GM21619 (cell line): ENCODE results near the gene RBL2.
"Not testable (repeated sequence)": the region's sequence is repeated elsewhere in the genome, so short reads cannot be mapped to it uniquely, and the experiment has no call there.

Source experiments
- ATAC-seq: cut with Tn5 transposase; IDR thresholded peaks from one replicate; pipeline ENCODE4 v1.9.1; 2021; ENCODE audit not compliant: unreplicated experiment

The RBL2 gene

DNA sequence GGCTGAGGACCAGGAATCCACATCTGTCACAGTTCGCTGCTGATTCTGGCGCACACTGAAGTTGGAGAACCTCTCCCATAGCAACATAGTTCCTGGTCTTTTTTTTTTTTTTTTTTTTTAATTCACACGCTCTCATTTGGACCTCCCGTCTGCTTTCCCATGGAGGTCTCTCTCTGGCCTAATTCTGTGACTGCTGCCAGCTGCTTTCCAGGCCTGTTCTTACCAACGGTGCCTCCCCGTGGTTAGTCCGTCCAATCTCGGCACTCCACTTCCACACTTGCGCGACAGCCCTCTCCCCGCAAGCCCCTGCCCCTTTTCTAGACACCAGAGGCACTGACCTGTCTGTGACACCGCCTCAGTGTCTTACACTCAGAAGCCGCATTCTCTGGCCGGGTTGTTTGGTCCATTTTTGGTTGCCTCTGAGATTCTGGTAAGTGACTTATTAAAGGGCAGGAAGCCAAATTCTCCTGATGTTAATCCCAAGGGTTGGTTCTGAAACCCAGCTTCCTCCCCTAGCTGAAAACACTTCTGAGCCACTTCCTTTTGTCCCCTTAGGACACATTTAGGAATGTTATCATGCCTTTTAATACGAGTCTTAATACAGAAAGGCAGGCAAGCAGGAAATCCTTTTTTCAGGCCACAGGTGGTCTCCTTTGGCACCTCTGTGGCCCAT lies 69.9 kb downstream of the RBL2 start:
- ATAC-seq: no peak

DNA sequence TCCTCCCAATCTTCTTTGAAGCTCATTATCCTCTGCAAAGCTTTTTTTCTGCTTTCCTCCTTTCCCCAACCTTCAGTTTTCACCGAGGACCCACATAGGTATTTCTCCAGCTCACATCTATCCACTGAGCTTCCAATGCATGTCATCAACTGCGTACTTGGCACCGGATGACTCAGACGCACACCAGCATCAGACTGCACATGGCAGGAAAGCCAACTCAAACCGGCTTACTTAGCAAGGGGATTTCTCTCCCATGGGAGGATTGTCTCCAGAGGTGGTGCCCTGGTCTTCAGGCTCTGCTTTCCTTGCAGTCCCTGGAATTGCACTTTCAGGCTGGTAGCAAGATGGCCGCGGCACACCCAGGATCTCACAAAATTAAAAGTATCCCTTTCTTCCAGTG lies 70.4 kb downstream of the RBL2 start:
- no peak for ATAC-seq

DNA sequence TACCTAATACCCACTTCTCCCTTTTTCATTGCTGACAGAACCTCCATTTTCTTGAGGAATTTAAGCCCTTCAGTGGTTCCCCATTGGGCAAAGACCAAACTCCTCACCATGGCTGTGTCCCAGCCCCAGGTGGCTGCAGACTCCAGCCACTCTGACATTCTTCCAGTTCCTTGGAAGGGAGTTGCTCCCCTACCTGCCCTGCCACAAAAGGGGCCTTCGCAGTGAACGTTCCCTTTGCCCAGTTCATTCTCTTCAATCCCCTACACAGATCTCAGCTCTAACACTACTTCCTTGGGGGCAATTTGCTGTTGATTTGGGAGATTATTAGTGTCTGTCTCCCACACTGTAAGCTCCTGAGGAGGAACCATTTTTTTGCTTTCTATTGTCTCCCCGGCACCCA lies 72.0 kb downstream of the RBL2 start:
- no peak for ATAC-seq

DNA sequence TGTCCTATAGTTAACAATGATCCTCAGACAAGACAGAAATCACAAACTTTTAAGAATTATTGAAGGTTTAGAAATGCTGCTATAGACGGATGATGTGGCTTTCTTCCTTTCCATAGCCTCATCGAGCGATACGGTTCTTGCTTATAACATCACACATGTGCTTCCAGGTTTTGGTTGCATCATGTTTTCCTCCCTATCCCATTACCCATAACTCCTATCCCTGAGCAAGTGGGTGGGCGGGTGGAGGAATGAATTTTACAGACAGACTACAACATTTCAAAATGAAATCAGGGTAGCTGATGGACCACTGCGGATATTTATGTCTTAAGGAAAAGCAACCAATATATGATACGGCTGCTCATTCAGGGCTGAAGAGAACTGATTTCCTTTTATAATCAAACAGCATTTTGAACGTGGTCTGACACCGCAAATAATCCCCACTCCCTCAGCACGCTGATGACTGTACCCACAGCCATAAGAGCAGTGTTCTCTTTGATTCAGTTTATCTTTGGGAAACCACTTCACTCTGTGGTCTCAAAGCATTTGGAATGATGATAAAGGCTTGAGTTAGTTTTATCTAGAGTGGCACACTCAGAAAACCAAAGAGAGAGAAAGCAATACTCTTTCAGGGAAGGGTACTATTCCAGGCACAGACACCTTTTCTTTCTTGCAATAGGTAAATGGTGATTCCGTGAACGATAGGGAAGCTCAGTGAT lies 73.4 kb downstream of the RBL2 start:
- no peak for ATAC-seq

DNA sequence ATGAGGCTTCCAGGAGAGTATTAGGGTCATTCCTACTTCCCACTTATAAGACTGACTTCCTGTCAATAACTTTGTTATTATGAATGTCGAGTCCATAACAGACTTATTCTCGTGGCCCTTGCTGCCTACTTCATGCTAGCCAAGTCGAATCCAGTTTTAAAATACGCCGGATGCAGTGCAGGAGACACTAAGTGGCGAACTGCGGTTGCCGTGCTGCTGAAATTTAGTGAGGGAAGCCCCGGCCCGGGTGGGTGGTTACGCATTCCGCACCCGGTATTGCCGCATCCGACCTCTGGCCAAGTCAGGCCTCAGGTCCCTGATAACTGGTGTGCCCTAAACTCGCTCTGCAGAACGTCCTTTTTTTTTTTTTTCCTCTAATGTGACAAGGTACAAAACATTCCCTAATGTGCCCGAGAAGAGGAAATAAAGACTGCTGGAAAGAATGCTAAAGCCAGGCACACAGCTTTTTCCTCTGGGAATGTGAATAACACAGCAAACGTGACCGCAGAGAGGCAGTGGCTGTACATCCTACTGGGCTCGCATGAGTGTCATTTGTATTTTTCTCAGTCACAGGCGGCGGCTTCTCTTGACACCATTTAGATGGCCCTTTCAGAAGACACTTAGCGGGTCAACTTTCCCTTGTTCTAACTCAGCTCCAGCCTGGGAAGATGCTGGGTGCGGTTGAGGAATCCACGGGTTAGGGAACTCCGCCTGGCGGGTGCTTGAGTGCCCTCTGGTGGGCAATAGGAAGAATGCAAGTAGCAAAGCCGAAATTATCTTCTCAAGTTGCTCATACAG lies 75.8 kb downstream of the RBL2 start:
- ATAC-seq: peak; percentile 46

DNA sequence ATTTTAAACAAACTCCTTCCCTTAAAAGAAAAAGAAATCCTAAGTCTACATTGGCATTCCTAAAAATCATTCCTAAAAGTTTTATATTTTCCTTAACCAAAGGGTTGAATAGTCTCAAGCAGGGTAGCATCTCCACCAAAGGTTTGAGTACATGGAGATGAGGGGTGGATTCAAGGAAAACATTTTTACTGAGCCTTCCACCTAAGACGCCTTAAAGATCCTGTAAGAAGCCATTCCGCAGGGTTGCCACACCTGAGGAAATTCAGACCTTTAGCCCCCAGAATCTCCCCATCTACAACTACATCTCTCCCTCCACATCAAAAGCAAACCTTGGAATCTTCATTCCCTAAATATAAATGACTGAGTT lies 76.4 kb downstream of the RBL2 start:
- no peak for ATAC-seq

DNA sequence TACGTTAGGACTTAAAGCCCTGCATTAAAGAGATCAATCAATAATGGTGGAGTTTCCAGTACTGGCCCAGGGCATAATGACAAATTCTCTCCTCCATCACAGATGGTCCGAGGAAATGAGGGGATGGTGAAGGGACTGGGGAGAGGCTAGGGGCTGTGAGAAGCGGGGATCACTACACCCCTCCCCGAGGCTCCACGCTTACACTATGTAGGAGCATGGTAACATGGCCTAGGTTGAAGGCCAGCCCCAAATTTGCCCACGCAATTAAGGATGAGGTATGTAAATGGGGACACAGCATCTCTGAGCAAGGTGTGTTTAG lies 76.8 kb downstream of the RBL2 start:
- ATAC-seq: no peak

DNA sequence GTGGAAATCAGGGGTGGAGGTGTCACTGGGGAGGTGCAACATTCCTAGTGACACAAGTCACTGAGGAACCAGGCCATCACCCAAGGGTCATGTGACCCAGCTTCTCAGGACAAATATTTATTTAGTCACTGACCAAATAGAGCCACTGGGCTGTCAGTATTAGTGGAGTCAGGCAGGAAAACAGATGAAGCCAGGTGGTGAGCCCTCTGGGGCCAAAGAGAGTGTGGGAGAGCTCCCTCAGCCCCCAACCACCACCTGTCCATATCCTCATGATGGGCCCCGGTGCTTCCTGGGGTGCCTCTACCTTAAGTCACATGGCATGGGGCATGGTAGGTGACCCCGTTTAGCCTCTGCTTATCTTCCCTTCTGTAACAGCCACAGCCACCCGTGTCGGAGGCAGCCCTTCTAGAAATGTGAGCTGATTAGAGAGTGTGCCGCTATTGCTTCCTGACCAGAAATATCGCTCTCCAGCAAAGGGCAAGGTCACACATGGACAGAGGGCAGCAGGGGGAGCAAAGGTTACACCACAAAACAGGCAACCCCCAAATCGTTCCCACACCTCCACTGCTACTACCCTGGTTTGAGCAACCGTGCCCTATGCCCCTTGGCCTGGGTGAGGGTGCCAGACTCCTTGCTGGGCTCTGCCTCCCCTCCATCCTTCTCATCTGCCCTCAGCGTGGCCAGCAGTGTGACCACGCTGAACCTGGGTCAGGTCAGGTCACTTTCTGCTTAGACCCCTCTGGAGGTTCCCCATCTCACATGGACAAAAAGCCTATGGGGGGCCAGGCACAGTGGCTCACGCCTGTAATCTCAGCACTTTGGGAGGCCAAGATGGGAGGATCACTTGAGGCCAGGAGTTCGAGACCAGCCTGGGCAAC lies 77.4 kb downstream of the RBL2 start:
- ATAC-seq: no peak

DNA sequence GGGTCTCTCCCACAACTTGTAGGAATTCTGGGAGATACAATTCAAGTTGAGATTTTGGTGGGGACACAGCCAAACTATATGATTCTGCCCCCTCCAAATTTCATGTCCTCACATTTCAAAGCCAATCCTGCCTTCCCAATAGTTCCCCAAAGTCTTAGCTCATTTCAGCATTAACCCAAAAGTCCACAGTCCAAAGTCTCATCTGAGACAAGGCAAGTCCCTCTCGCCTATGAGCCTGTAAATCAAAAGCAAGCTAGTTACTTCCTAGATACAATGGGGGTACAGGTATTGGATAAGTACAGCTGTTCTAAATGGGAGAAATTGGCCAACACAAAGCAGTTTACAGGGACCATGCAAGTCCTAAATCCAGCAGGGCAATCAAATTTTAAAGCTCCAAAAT lies 78.5 kb downstream of the RBL2 start:
- ATAC-seq: not testable (repeated sequence)

DNA sequence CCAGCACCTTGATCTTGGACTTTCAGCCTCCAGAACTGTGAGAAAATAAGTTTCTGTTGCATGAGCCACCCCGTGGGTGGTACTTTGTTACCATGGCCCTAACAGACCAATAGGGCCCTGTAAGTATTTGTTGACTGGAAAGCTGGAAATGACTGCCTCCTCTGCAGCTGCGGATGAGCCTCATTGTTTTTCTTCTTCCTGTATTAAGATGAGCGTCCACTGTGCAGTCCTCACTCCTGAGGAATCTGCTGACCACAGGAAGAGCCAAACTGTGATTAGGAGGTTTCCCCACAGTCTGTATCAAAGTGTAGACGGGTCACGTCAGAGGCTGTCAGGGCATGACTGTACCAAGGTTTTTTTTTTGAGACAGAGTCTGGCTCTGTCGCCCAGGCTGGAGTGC lies 81.0 kb downstream of the RBL2 start:
- no peak for ATAC-seq

DNA sequence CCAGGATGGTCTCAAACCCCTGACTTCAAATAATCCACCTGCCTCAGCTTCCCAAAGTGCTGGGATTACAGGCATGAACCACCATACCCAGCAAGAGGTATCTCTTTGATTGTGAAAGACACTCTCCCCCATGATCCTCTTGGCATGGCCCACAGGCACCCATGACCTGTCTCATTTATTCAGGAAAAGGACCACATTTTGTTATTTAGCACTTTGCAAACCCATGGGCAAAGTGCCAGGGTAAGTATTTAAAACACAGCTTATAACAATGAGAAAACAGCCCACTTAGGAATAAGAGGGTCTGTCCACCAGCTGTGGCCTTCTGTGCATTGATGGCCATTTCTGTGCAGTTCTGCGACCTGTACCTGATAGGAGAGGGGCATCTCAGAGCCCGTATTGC lies 81.5 kb downstream of the RBL2 start:
- ATAC-seq: no peak

DNA sequence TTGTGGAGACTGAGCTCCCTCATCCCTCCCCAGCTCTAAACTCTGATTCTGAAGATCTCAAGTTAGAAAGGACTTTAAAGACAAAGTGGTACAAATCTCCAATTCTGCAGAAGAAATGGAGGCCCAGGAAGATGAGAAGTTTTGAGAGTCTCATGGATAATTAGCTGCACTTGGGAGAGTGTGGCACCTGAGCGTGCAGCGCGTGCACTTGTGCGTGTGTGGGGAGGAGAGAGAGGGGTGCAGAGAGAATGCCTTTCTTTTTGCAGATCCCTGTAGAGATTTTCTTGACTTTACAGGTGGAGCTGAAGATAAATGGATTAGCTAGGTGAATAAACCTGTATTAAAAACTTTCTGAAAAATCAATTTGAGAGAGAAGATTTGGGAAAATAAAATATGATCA lies 83.6 kb downstream of the RBL2 start:
- ATAC-seq: no peak

DNA sequence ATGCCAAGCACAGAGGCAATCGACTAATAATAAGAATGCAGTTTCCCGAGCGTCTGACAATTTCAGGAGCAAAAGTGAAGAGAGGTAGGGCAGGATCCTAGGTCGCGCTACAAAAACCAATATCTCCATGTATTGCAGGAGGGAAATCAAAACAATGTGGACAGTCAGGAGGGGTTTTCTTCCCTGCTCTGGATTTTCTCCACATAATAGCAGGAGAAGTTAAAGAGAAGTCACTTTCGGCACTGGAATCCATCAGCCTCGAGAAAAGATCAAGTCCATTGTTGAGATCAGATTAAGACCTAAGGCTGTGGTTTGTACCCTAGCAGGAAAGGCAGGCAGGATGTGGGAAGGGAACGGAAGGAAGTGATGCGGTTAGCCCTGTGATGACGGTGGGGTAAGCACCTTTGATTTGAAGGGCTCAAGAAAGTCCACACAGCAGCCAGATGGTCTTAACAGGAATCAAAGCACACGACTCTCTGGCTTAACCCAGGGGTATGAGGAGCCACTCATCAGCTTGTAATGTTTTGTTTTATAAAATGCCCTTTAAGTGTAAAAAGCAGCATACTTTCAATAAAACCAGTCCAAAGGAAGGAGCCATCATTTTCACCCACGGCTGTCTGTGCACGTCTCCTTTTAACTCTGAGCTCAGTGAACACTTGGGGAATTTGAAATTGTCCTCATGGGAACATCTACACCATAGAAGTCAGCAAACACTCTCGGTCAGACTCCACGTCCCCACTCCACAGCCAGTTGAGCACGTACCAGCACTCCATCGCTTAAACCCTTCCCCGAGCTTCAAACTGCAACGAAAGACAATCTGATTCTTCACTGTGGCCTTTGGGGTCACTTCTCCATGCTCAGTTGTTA lies 84.5 kb downstream of the RBL2 start:
- peak; percentile 94 for ATAC-seq

DNA sequence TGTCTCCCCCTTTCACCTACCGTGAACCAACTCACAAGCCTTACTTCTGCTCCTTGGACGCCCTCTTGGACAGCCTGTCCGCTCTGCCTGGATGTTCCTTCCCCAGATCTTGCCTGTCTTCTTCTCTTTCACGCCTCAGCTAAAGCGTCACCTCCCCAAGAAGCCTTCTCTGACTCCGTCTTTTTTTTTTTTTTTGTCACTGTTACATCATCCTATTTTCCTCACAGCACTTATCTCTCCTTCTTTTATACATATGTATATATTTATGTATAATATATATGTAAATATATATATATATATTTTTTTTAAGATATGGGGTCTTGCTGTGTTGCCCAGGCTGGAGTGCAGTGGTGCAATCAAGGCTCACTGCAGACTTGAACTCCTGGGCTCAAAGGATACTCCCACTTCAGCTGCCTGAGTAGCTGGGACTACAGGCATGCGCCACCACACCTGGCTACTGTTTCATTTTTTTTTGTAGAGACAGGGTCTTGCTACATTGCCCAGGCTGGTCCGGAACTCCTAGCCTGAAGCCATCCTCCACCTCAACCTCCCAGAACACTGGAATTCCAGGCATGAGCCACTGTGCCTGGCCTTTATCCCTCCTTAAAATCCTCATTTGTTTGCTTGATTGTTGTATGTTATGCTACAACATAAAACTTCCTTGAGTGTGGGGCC lies 85.3 kb downstream of the RBL2 start:
- no peak for ATAC-seq

DNA sequence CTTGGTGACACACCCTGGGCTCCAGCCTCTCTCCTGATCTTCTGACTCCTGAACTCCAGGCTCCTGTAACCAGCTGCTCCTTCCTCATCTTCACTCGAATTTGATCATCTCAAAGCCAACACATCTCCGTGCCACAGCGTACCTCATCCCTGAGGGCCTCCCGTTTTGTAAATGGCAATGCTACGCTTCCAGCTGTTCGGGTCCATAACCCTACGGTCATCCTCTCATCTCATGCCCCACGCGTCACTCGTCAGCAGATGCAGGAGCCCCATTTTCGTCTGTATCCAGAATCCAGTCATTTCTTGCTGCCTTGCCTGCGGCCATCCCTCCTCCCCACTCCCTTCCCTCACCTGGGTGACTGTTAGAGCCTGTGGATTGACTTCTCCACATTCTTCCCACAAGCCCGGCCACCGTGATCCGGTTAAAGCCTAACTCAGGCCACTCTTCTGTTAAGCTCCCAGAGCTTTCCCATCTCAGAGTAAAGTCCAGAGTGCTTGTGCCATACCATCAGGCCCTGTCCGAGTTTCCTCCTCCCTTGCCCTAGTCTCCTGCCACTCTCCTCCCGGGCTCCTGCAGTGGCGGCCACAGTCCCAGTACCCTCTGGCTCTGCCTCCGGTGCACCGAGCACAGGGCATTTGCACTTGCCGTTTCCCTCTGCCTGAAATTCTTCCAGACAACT lies 89.0 kb downstream of the RBL2 start:
- ATAC-seq: no peak

DNA sequence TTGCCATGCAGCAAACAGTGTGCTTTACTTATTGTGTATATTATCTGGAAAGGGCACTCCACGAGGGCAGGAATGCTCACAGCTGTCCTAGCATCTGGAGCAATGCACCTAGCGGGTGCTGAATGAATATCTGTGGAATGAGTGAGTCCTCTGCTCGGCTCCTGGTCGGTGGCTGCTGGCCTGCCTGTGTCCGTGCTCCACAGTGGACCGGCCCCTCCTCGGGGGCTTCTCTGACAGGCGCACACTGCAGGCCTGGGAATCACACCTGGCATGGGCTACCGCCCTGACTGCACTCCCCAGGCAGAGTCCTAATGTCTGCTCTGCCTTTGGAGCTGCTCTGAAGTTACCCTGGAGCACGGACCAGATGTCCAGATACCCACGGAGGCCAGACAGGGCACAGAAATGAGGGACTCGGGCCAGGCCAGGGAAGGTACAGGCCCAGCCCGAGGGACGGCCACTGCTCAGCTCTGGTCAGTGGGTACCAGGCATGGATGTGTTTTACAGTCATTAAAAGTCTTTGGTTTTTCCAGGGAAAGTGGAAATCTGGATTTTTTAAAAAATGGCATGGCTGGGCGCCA lies 89.8 kb downstream of the RBL2 start:
- no peak for ATAC-seq

DNA sequence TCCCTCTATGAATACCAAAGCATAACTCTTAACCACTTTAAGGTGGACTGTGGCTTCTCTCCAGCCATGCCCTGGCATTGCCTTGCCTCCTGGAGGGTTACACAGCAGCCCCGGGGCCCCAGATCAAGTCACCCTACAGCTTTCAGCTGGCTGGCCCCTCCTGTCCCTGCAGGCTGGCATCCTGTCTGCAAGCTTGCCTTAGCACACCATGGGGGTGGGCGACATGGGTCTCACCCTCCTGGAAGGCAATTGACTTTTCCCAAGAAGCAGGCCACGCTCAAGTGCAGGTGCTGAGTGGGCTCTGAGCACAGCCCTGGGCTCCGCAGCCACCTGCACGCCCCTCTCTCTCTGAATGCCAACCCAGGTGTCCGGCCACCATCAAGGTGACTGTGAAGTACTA lies 94.5 kb downstream of the RBL2 start:
- no peak for ATAC-seq

DNA sequence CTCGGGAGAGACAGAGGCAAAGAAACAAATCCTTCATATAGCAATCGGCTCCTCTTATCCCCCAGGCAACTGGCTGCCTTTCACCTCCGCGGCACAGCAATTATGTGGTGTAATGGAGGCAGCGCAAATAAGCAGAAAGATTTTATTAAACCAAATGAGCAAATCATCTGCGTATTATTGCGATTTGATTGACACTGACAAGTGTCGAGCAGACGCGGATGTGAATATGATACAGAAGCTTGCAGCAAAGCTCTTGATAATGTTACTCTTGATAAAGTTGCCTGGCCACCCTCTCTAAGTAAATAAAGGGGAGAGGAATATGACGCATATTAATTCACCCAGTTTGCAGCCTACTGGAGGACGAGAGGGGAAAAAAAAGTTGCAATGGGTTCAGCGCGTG lies 95.2 kb downstream of the RBL2 start:
- no peak for ATAC-seq

DNA sequence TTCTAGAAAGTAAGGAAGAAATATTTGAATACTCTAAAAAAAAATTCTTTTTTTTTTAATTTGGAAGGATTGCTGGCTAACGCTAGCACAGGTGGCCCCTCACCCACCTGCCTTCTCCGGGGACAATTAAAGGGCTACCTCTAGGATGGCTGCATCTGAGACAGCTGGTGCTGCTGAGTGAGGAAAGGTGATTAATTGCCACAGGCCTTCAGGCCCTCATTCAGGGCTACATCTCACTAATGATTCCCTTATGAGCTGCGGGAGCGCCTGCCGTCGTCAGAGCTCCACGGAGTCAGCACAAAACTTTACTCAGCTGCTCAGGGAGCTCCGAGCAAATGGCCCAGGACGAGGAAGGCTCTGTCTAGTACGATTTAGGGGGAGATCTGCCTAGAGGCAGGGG lies 95.8 kb downstream of the RBL2 start:
- no peak for ATAC-seq
